Measurements from ENCODE around the gene PNLIPRP2.

DNA sequence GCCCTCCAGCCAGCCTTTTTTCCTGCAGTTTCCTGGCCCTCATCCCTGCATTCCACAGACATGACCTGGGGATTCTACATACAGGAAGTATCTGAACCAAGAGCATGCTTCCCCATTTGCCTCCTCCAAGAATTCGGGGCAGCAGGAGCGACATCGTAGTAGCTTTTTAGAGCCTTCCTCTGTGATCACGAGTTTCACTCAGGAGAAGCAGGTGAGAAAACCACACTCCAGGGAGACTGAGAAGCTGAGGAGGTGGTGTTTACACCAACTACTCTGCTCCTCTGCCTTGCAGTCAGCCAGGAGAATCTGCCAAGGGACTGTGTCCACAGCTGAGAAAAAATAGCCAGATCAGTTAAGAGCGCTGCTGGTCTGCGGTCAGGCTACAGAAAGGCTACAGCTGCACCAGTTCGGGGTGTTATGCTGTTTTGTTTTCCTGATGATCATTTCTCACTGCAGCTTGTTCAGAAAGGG, 67.5 kb downstream of the PNLIPRP2 start:
- TF ChIP-seq, protein P1, sequence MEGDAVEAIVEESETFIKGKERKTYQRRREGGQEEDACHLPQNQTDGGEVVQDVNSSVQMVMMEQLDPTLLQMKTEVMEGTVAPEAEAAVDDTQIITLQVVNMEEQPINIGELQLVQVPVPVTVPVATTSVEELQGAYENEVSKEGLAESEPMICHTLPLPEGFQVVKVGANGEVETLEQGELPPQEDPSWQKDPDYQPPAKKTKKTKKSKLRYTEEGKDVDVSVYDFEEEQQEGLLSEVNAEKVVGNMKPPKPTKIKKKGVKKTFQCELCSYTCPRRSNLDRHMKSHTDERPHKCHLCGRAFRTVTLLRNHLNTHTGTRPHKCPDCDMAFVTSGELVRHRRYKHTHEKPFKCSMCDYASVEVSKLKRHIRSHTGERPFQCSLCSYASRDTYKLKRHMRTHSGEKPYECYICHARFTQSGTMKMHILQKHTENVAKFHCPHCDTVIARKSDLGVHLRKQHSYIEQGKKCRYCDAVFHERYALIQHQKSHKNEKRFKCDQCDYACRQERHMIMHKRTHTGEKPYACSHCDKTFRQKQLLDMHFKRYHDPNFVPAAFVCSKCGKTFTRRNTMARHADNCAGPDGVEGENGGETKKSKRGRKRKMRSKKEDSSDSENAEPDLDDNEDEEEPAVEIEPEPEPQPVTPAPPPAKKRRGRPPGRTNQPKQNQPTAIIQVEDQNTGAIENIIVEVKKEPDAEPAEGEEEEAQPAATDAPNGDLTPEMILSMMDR (IDR thresholded peaks at IDR 0.05) = no peak
- TF ChIP-seq POLR2A (IDR thresholded peaks at IDR 0.05) = no peak

Measured in esophagus squamous epithelium (tissue), 4 donors.